Endothelial cell (in vitro differentiated cells): ENCODE results near the gene MAST1. TPM values are rescaled to one million over a fixed set of nuclear protein-coding genes. Genes with fewer than 3 reads are reported as not detected.
"Not testable (repeated sequence)": the region's sequence is repeated elsewhere in the genome, so short reads cannot be mapped to it uniquely, and the experiment has no call there.

Experiments
- DNase-seq: peaks from one replicate; pipeline ENCODE4 v3.0.0; 2021; ENCODE audit warnings: low spot score
- H3K27ac Mint-ChIP-seq: one replicate; pipeline ENCODE4 v1.8.0; 2021; ENCODE audit warnings: mixed read lengths, inconsistent platforms; ENCODE audit not compliant: unreplicated experiment
- H3K27me3 Mint-ChIP-seq: one replicate; pipeline ENCODE4 v1.8.0; 2021; ENCODE audit warnings: mild to moderate bottlenecking, moderate library complexity, mixed read lengths, inconsistent platforms; ENCODE audit not compliant: unreplicated experiment
- H3K36me3 Mint-ChIP-seq: one replicate; pipeline ENCODE4 v1.8.0; 2021; ENCODE audit warnings: mild to moderate bottlenecking, low read depth, mixed read lengths, inconsistent platforms; ENCODE audit not compliant: unreplicated experiment
- H3K4me1 Mint-ChIP-seq: one replicate; pipeline ENCODE4 v1.8.0; 2021; ENCODE audit warnings: mild to moderate bottlenecking, mixed read lengths, inconsistent platforms; ENCODE audit not compliant: unreplicated experiment
- H3K4me3 Mint-ChIP-seq: one replicate; pipeline ENCODE4 v1.8.0; 2021; ENCODE audit warnings: mild to moderate bottlenecking, mixed read lengths, inconsistent platforms; ENCODE audit not compliant: unreplicated experiment
- H3K9me3 Mint-ChIP-seq: one replicate; pipeline ENCODE4 v1.8.0; 2021; ENCODE audit warnings: mixed read lengths, inconsistent platforms; ENCODE audit not compliant: unreplicated experiment
- total RNA-seq: library from RNA; stranded (reverse); fragmentation: NEBNext Ultra II Directional; extraction: Animal tissue kit (Norgen Biotek cat#: 25700); gene quantifications from one replicate; pipeline ENCODE4 v1.2.1, GENCODE V29; 2021; ENCODE audit not compliant: unreplicated experiment
- TF ChIP-seq, protein P1 (sequence below): fragments of 200-600 bp; sonication (generic); IDR thresholded peaks from one replicate; pipeline ENCODE4 v1.5.0; 2021; ENCODE audit warnings: antibody characterized with exemption; ENCODE audit not compliant: unreplicated experiment

The MAST1 gene
- total RNA-seq, 1 donor from 2014 or later, result 4.1 TPM

DNA sequence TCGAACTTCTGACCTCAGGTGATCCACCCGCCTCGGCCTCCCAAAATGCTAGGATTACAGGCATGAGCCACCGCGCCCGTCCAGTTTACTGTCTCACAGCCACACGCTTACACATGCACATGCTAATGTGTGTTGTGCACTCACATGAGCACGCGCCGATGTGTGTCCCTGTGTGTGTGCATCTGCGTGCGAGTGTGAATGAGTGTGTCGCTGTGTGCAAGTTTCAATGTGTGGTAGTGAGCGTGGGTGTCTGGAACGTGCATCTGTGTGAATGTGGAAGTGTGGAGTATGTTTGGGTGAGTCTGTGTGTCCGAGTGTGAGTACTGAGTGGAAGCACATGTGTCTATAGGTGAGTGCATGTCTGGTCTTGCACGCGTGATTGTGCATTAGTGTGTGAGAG, 4.2 kb downstream of the MAST1 start:
- DNase-seq, result no peak
- Mint-ChIP-seq H3K36me3 (peaks cover 7% of the 10 kb centered on the region), H3K27ac (no peak overlapping the region), H3K9me3 (no peaks in the 10 kb centered on the region), H3K27me3 (peaks cover 26% of the 10 kb centered on the region), H3K4me1 (peaks cover 14% of the 10 kb centered on the region), H3K4me3 (no peak overlapping the region)
- TF ChIP-seq, protein P1, sequence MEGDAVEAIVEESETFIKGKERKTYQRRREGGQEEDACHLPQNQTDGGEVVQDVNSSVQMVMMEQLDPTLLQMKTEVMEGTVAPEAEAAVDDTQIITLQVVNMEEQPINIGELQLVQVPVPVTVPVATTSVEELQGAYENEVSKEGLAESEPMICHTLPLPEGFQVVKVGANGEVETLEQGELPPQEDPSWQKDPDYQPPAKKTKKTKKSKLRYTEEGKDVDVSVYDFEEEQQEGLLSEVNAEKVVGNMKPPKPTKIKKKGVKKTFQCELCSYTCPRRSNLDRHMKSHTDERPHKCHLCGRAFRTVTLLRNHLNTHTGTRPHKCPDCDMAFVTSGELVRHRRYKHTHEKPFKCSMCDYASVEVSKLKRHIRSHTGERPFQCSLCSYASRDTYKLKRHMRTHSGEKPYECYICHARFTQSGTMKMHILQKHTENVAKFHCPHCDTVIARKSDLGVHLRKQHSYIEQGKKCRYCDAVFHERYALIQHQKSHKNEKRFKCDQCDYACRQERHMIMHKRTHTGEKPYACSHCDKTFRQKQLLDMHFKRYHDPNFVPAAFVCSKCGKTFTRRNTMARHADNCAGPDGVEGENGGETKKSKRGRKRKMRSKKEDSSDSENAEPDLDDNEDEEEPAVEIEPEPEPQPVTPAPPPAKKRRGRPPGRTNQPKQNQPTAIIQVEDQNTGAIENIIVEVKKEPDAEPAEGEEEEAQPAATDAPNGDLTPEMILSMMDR, result no peak

GRCh38 chr19:12843328-12843727, 5.0 kb downstream of the MAST1 start:
- no peaks in the 10 kb centered on the region for H3K9me3 Mint-ChIP-seq
- H3K27ac Mint-ChIP-seq, result no peak overlapping the region
- H3K36me3 Mint-ChIP-seq, result peaks cover 7% of the 10 kb centered on the region
- no peak for DNase-seq
- TF ChIP-seq, protein P1, result no peak
- no peak overlapping the region for H3K4me3 Mint-ChIP-seq
- H3K4me1 Mint-ChIP-seq, result peaks cover 14% of the 10 kb centered on the region
- peaks cover 25% of the 10 kb centered on the region for H3K27me3 Mint-ChIP-seq

DNA sequence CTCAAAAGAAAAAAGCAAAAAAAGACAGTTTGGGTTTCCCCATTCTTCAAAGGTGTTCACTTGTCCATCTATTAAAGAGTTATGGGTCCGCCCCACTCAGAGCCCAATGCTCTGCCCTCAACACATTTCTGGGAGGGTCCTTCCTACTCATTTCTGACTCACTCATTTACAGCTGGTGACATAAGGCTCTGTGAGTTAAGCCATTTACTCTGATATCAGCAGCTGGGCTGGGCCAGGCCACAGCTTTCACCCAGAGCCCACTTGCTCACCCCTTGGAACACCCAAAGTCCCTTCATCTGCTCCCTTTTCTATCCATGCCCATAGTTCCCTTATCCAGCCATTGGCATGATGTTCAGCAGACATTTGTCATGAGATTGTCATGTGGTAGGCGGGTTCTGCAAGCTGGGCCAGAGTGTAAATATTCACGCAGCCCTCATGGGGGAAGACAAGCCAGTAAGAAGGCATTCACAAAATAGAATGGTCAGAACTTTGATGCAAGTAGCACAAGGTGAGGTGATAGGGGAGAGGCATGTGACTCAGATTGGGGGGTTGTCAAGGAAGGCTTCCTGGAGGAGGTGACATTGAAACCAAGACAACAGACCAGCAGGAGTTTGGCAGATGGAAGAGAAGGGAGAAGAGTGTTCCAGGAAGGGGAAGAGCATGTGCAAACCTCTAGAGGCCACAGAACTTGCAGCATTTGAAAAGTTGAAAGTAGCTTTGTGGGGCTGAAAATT, 5.9 kb downstream of the MAST1 start:
- no peak for DNase-seq
- no peak overlapping the region for H3K4me3 Mint-ChIP-seq
- peaks cover 5% of the 10 kb centered on the region for H3K36me3 Mint-ChIP-seq
- no peaks in the 10 kb centered on the region for H3K9me3 Mint-ChIP-seq
- H3K27me3 Mint-ChIP-seq, result peaks cover 23% of the 10 kb centered on the region
- TF ChIP-seq, protein P1, result no peak
- peaks cover 12% of the 10 kb centered on the region for H3K4me1 Mint-ChIP-seq
- H3K27ac Mint-ChIP-seq, result no peak overlapping the region

GRCh38 chr19:12846613-12847012, 8.3 kb downstream of the MAST1 start:
- H3K9me3 Mint-ChIP-seq, DNase-seq, H3K4me3 Mint-ChIP-seq, H3K27ac Mint-ChIP-seq, H3K4me1 Mint-ChIP-seq, H3K36me3 Mint-ChIP-seq: not testable (repeated sequence)
- H3K27me3 Mint-ChIP-seq, result peaks cover 11% of the 10 kb centered on the region

DNA sequence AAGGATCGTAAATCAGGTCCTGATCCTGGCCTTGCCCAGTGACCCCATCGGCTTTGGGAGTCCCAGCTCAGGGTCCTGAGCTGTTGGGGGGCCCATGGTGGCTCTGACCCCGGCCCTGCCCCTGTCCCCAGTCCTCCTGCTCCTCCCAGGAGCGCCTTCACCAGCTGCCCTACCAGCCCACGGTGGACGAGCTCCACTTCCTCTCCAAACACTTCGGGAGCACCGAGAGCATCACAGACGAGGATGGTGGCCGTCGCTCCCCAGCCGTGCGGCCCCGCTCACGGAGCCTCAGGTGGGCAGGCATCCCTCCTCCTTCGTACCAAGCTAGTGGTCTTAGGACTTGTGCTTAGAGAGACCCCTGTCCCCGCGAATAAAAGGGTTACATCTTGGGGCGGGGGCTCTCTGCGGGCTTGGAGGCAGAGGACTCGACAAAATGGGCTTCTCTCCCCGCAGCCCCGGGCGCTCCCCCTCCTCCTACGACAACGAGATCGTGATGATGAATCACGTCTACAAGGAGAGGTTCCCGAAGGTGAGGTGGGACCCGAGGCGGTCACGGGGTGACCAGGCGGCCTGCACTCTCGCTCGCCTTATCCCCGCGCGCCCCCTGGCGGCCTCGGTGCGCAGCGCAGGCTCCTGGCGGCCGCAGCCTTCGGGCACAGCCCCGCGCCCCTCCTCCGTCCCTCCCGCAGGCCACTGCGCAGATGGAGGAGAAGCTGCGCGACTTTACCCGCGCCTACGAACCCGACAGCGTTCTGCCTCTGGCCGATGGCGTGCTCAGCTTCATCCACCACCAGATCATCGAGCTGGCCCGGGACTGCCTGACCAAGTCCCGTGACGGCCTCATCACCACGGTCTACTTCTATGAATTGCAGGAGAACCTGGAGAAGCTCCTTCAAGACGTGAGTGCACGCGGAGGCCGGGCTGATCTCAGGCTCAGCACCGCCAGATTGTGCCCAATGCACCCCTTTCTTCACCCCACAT, 9.1 kb downstream of the MAST1 start:
- Mint-ChIP-seq H3K4me1 (no peaks in the 10 kb centered on the region), H3K27me3 (peaks cover 6% of the 10 kb centered on the region), H3K4me3 (no peak overlapping the region), H3K27ac (no peak overlapping the region), H3K36me3 (no peaks in the 10 kb centered on the region), H3K9me3 (no peaks in the 10 kb centered on the region)
- DNase-seq, result peak; percentile 98
- TF ChIP-seq, protein P1, result peak; percentile 99
